Measurements from ENCODE around the gene STAB1. TPM values are rescaled to one million over a fixed set of nuclear protein-coding genes. Genes with fewer than 3 reads are reported as not detected.

Gene STAB1
- total RNA-seq, 1 donor from 2014 or later, result not detected

GRCh38 chr3:52456169-52456799, 38.9 kb upstream of the STAB1 start:
- Histone ChIP-seq H3K4me2 (peak overlapping the region; percentile 99), H3K27ac (peak overlapping the region; percentile 22), H4K20me1 (ENCODE audit: low read depth) (peaks cover 35% of the 10 kb centered on the region), H3K4me1 (peaks cover 32% of the 10 kb centered on the region), H3K9me3 (ENCODE audit: low read depth) (no peaks in the 10 kb centered on the region), H3F3A (ENCODE audit: low read depth) (peaks cover 23% of the 10 kb centered on the region), H3K36me3 (peaks cover 23% of the 10 kb centered on the region), H3K79me2 (ENCODE audit: low read depth) (peaks cover 55% of the 10 kb centered on the region), H2AFZ (replicated peaks) (no peak overlapping the region), H3K9ac (peak overlapping the region; percentile 83), H3K27me3 (no peaks in the 10 kb centered on the region), H3K4me3 (peak overlapping the region; percentile 80)
- Mint-ChIP-seq H3K27ac (peak overlapping the region; percentile 58), H3K4me3 (peak overlapping the region; percentile 97), H3K36me3 (peaks cover 15% of the 10 kb centered on the region), H3K4me1 (peaks cover 38% of the 10 kb centered on the region), H3K27me3 (ENCODE audit: insufficient read depth, low read depth) (peaks cover 12% of the 10 kb centered on the region), H3K9me3 (no peaks in the 10 kb centered on the region)
- TF ChIP-seq, protein P1, sequence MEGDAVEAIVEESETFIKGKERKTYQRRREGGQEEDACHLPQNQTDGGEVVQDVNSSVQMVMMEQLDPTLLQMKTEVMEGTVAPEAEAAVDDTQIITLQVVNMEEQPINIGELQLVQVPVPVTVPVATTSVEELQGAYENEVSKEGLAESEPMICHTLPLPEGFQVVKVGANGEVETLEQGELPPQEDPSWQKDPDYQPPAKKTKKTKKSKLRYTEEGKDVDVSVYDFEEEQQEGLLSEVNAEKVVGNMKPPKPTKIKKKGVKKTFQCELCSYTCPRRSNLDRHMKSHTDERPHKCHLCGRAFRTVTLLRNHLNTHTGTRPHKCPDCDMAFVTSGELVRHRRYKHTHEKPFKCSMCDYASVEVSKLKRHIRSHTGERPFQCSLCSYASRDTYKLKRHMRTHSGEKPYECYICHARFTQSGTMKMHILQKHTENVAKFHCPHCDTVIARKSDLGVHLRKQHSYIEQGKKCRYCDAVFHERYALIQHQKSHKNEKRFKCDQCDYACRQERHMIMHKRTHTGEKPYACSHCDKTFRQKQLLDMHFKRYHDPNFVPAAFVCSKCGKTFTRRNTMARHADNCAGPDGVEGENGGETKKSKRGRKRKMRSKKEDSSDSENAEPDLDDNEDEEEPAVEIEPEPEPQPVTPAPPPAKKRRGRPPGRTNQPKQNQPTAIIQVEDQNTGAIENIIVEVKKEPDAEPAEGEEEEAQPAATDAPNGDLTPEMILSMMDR (IDR thresholded peaks at IDR 0.05), result no peak
- TF ChIP-seq EZH2phosphoT487 (IDR thresholded peaks at IDR 0.05) (no peak), EZH2 (IDR thresholded peaks at IDR 0.05) (no peak)
- peak; percentile 52 for DNase-seq (ENCODE audit: low spot score)

- Histone ChIP-seq H2AFZ (replicated peaks) (no peak overlapping the region), H3K4me2 (peak overlapping the region; percentile 99), H3K27me3 (no peaks in the 10 kb centered on the region), H3K9ac (peak overlapping the region; percentile 83), H4K20me1 (ENCODE audit: low read depth) (peaks cover 40% of the 10 kb centered on the region), H3K4me3 (peak overlapping the region; percentile 80), H3K36me3 (peaks cover 23% of the 10 kb centered on the region), H3F3A (ENCODE audit: low read depth) (peaks cover 23% of the 10 kb centered on the region), H3K27ac (peak overlapping the region; percentile 22), H3K9me3 (ENCODE audit: low read depth) (no peaks in the 10 kb centered on the region), H3K4me1 (peaks cover 32% of the 10 kb centered on the region), H3K79me2 (ENCODE audit: low read depth) (peaks cover 58% of the 10 kb centered on the region)
- H3K27me3 Mint-ChIP-seq (ENCODE audit: insufficient read depth, low read depth), result peaks cover 11% of the 10 kb centered on the region
- H3K27ac Mint-ChIP-seq, result peak overlapping the region; percentile 58
- H3K4me3 Mint-ChIP-seq, result peak overlapping the region; percentile 97
- H3K4me1 Mint-ChIP-seq, result peaks cover 33% of the 10 kb centered on the region
- no peak for DNase-seq (ENCODE audit: low spot score)
- no peaks in the 10 kb centered on the region for H3K9me3 Mint-ChIP-seq
- TF ChIP-seq, protein P1 (IDR thresholded peaks at IDR 0.05), result no peak
- TF ChIP-seq EZH2 (IDR thresholded peaks at IDR 0.05), result no peak
- TF ChIP-seq EZH2phosphoT487 (IDR thresholded peaks at IDR 0.05), result no peak
- H3K36me3 Mint-ChIP-seq, result peaks cover 15% of the 10 kb centered on the region
Measured at GRCh38 chr3:52456800-52457183, 38.3 kb upstream of the STAB1 start.

GRCh38 chr3:52458031-52458760, 36.9 kb upstream of the STAB1 start:
- peaks cover 27% of the 10 kb centered on the region for H3F3A ChIP-seq (ENCODE audit: low read depth)
- no peaks in the 10 kb centered on the region for H3K9me3 ChIP-seq (ENCODE audit: low read depth)
- Mint-ChIP-seq H3K4me3 (peak overlapping the region; percentile 38), H3K27me3 (ENCODE audit: insufficient read depth, low read depth) (peaks cover 11% of the 10 kb centered on the region), H3K27ac (no peak overlapping the region), H3K4me1 (peaks cover 33% of the 10 kb centered on the region), H3K9me3 (no peaks in the 10 kb centered on the region), H3K36me3 (peaks cover 24% of the 10 kb centered on the region)
- no peak overlapping the region for H3K4me2 ChIP-seq
- H2AFZ ChIP-seq (replicated peaks), result no peak overlapping the region
- TF ChIP-seq EZH2 (IDR thresholded peaks at IDR 0.05) (no peak), EZH2phosphoT487 (IDR thresholded peaks at IDR 0.05) (no peak)
- TF ChIP-seq, protein P1 (IDR thresholded peaks at IDR 0.05), result no peak
- H3K27me3 ChIP-seq, result no peaks in the 10 kb centered on the region
- H3K9ac ChIP-seq, result no peak overlapping the region
- H3K4me1 ChIP-seq, result peaks cover 25% of the 10 kb centered on the region
- no peak for DNase-seq (ENCODE audit: low spot score)
- no peak overlapping the region for H3K27ac ChIP-seq
- peaks cover 54% of the 10 kb centered on the region for H4K20me1 ChIP-seq (ENCODE audit: low read depth)
- no peak overlapping the region for H3K4me3 ChIP-seq
- H3K36me3 ChIP-seq, result peaks cover 28% of the 10 kb centered on the region
- H3K79me2 ChIP-seq (ENCODE audit: low read depth), result peaks cover 72% of the 10 kb centered on the region

Data from neural progenitor cell (in vitro differentiated cells).